PFSK-1 (cell line): Measurements from ENCODE around the gene CCDC69.

Experiments
- FOXP2 ChIP-seq: optimal IDR thresholded peaks from 2 replicates; pipeline ENCODE3; 2011; ENCODE audit warnings: borderline replicate concordance, control low read depth, inconsistent platforms; ENCODE audit not compliant: insufficient read depth; ENCODE audit errors: extremely low read length, extremely low read depth
- POLR2AphosphoS5 ChIP-seq: IDR thresholded peaks from 2 replicates; pipeline ENCODE4 v1.6.1; 2012; ENCODE audit warnings: low read depth, mild to moderate bottlenecking, control low read depth, low read length, moderate library complexity
- REST ChIP-seq, 2 experiments: IDR thresholded peaks; 2 replicates each; pipeline versions ENCODE4 v1.6.1 to v1.8.0; 2011 to 2012; ENCODE audit warnings: low read depth in 2 of 2, low read length in 2 of 2, control low read depth in 1 of 2, inconsistent platforms in 1 of 2, mild to moderate bottlenecking in 1 of 2, moderate library complexity in 1 of 2; ENCODE audit not compliant: insufficient read depth in 1 of 2
- SIN3A ChIP-seq: IDR thresholded peaks from 2 replicates; pipeline ENCODE4 v1.6.1; 2012; ENCODE audit warnings: mild to moderate bottlenecking, low read length, moderate library complexity, borderline replicate concordance; ENCODE audit not compliant: insufficient read depth
- TAF1 ChIP-seq: IDR thresholded peaks from 2 replicates; pipeline ENCODE4 v1.6.1; 2012; ENCODE audit warnings: low read length, control low read depth, borderline replicate concordance; ENCODE audit not compliant: insufficient read depth

Gene CCDC69

GRCh38 chr5:151164687-151165392 lies 59.1 kb downstream of the CCDC69 start:
- TF ChIP-seq POLR2AphosphoS5 (no peak), FOXP2 (no peak), REST (IDR thresholded peaks at IDR 0.05; ENCODE audit: insufficient read depth in 1 of 2, low read depth in 2 of 2, low read length in 2 of 2) (no peak), SIN3A (no peak), TAF1 (no peak)

- TF ChIP-seq SIN3A (no peak), FOXP2 (no peak), TAF1 (no peak), REST (IDR thresholded peaks at IDR 0.05; ENCODE audit: insufficient read depth in 1 of 2, low read depth in 2 of 2, low read length in 2 of 2) (no peak), POLR2AphosphoS5 (no peak)
These were observed 61.1 kb downstream of the CCDC69 start for GRCh38 chr5:151162776-151163175.

- TF ChIP-seq FOXP2, result no peak
- no peak for TF ChIP-seq TAF1
- TF ChIP-seq REST (IDR thresholded peaks at IDR 0.05; ENCODE audit: insufficient read depth in 1 of 2, low read depth in 2 of 2, low read length in 2 of 2), result no peak
- TF ChIP-seq POLR2AphosphoS5, result no peak
- no peak for TF ChIP-seq SIN3A
These were observed 64.1 kb downstream of the CCDC69 start for GRCh38 chr5:151159649-151160373.

GRCh38 chr5:151158287-151158661 lies 65.6 kb downstream of the CCDC69 start:
- no peak for TF ChIP-seq REST (IDR thresholded peaks at IDR 0.05; ENCODE audit: insufficient read depth in 1 of 2, low read depth in 2 of 2, low read length in 2 of 2)
- no peak for TF ChIP-seq SIN3A
- no peak for TF ChIP-seq FOXP2
- no peak for TF ChIP-seq POLR2AphosphoS5
- TF ChIP-seq TAF1, result no peak
